ENCODE results near the gene TMCC1.

The TMCC1 gene

GRCh38 chr3:129672412-129672811, 221.1 kb downstream of the TMCC1 start:
- H3K4me3 ChIP-seq (ENCODE audit: control insufficient read depth, low read depth, low read length), result no peak overlapping the region
- TF ChIP-seq CTCF (IDR thresholded peaks at IDR 0.05; ENCODE audit: control insufficient read depth, insufficient read depth, low read depth, low read length, missing control alignments), result no peak
- DNase-seq (ENCODE audit: low read depth), result no peak

GRCh38 chr3:129665024-129665768, 228.3 kb downstream of the TMCC1 start:
- peak; percentile 28 for DNase-seq (ENCODE audit: low read depth)
- no peak for TF ChIP-seq CTCF (IDR thresholded peaks at IDR 0.05; ENCODE audit: control insufficient read depth, insufficient read depth, low read depth, low read length, missing control alignments)

GRCh38 chr3:129663930-129664646, 229.4 kb downstream of the TMCC1 start:
- no peak for DNase-seq (ENCODE audit: low read depth)
- no peak for TF ChIP-seq CTCF (IDR thresholded peaks at IDR 0.05; ENCODE audit: control insufficient read depth, insufficient read depth, low read depth, low read length, missing control alignments)
- no peak overlapping the region for H3K4me3 ChIP-seq (ENCODE audit: control insufficient read depth, low read depth, low read length)

More at GRCh38 chr3:129665024-129665768, 228.3 kb downstream of the TMCC1 start:
- H3K4me3 ChIP-seq (ENCODE audit: control insufficient read depth, low read depth, low read length), result no peak overlapping the region

- TF ChIP-seq CTCF (IDR thresholded peaks at IDR 0.05; ENCODE audit: control insufficient read depth, insufficient read depth, low read depth, low read length, missing control alignments), result no peak
- H3K4me3 ChIP-seq (ENCODE audit: control insufficient read depth, low read depth, low read length), result no peak overlapping the region
- no peak for DNase-seq (ENCODE audit: low read depth)
Observed at GRCh38 chr3:129663045-129663446, 230.5 kb downstream of the TMCC1 start.

- DNase-seq (ENCODE audit: low read depth), result no peak
- no peak overlapping the region for H3K4me3 ChIP-seq (ENCODE audit: control insufficient read depth, low read depth, low read length)
- TF ChIP-seq CTCF (IDR thresholded peaks at IDR 0.05; ENCODE audit: control insufficient read depth, insufficient read depth, low read depth, low read length, missing control alignments), result no peak
Observed at GRCh38 chr3:129662191-129662608, 231.3 kb downstream of the TMCC1 start.

GRCh38 chr3:129661766-129662165, 231.7 kb downstream of the TMCC1 start:
- no peak for TF ChIP-seq CTCF (IDR thresholded peaks at IDR 0.05; ENCODE audit: control insufficient read depth, insufficient read depth, low read depth, low read length, missing control alignments)
- DNase-seq (ENCODE audit: low read depth), result no peak
- H3K4me3 ChIP-seq (ENCODE audit: control insufficient read depth, low read depth, low read length), result no peak overlapping the region

All from AG09309 (cell line).